K562 (cell line): ENCODE measurements around the gene EHBP1L1. TPM values are rescaled to one million over a fixed set of nuclear protein-coding genes. Genes with fewer than 3 reads are reported as not detected.
A peak's percentile ranks its signal among the peaks of the same experiment; 100 is the strongest.

Experiments
- BRF1 ChIP-seq: IDR thresholded peaks from 3 replicates; pipeline ENCODE4 v1.6.1; 2011; ENCODE audit warnings: borderline replicate concordance, mild to moderate bottlenecking; ENCODE audit not compliant: insufficient read length; ENCODE audit errors: extremely low read depth
- CCAR2 ChIP-seq: fragments of 200-400 bp; formaldehyde crosslinking; IDR thresholded peaks from 2 replicates; pipeline ENCODE4 v1.6.1; 2017; ENCODE audit warnings: mild to moderate bottlenecking, low read depth, low read length
- DACH1 ChIP-seq: fragments of 450-650 bp; IDR thresholded peaks from 2 replicates; pipeline ENCODE4 v1.6.1; 2018; ENCODE audit not compliant: partially characterized antibody
- DEAF1 ChIP-seq: fragments of 450-650 bp; formaldehyde crosslinking; IDR thresholded peaks from 2 replicates; pipeline ENCODE4 v1.4.0; 2020; ENCODE audit warnings: mild to moderate bottlenecking, moderate library complexity
- DNMT1 ChIP-seq: fragments of 450-650 bp; IDR thresholded peaks from 2 replicates; pipeline ENCODE4 v1.6.1; 2016; ENCODE audit warnings: antibody characterized with exemption, mild to moderate bottlenecking
- EGR1 ChIP-seq: fragments of 450-650 bp; conservative IDR thresholded peaks from 2 replicates; pipeline ENCODE4 v1.6.1; 2017; ENCODE audit warnings: mild to moderate bottlenecking
- ELF4 ChIP-seq: fragments of 450-650 bp; formaldehyde crosslinking; IDR thresholded peaks from 2 replicates; pipeline ENCODE4 v1.4.0; 2022; ENCODE audit warnings: missing genetic modification characterization
- ETS2 ChIP-seq: IDR thresholded peaks from 2 replicates; pipeline ENCODE4 v1.6.1; 2016; ENCODE audit warnings: borderline replicate concordance, missing genetic modification characterization, mild to moderate bottlenecking, moderate library complexity, missing compliant biosample characterization; ENCODE audit not compliant: poor library complexity, severe bottlenecking
- FUS ChIP-seq: fragments of 200-400 bp; formaldehyde crosslinking; optimal IDR thresholded peaks from 2 replicates; pipeline ENCODE3; 2017; ENCODE audit warnings: low read depth, low read length
- GABPA ChIP-seq: fragments of 200-800 bp; sonication (Bioruptor generic); conservative IDR thresholded peaks from 2 replicates; pipeline ENCODE4 v1.6.1; 2016; ENCODE audit warnings: low read depth, missing genetic modification characterization, missing compliant biosample characterization
- HDAC6 ChIP-seq: IDR thresholded peaks from 2 replicates; pipeline ENCODE4 v1.6.1; 2012; ENCODE audit warnings: low read depth, mild to moderate bottlenecking, control low read depth, inconsistent platforms, low read length, moderate library complexity
- HDAC8 ChIP-seq: fragments of 450-650 bp; IDR thresholded peaks from 2 replicates; pipeline ENCODE4 v1.6.1; 2016; ENCODE audit warnings: mild to moderate bottlenecking, missing genetic modification characterization, moderate library complexity, missing compliant biosample characterization
- IFI16 ChIP-seq: fragments of 250-450 bp; sonication (Bioruptor Pico); IDR thresholded peaks from 2 replicates; pipeline ENCODE4 v2.1.2; 2022; ENCODE audit warnings: mild to moderate bottlenecking, inconsistent platforms
- KLF13 ChIP-seq: fragments of 450-650 bp; IDR thresholded peaks from 2 replicates; pipeline ENCODE4 v1.6.1; 2016; ENCODE audit warnings: missing genetic modification characterization, low read depth, mild to moderate bottlenecking, missing compliant biosample characterization, moderate library complexity, borderline replicate concordance
- KLF6 ChIP-seq: fragments of 250-450 bp; sonication (Bioruptor Pico); IDR thresholded peaks from 2 replicates; pipeline ENCODE4 v1.4.0; 2020; ENCODE audit warnings: mild to moderate bottlenecking, moderate library complexity, borderline replicate concordance
- NR3C1 ChIP-seq: sonication (generic); formaldehyde crosslinking; IDR thresholded peaks from 2 replicates; pipeline ENCODE4 v1.8.1; 2022; ENCODE audit warnings: missing genetic modification reagents
- PCBP1 ChIP-seq: fragments of 200-400 bp; formaldehyde crosslinking; IDR thresholded peaks from 2 replicates; pipeline ENCODE4 v1.6.1; 2018; ENCODE audit warnings: mild to moderate bottlenecking, low read depth, low read length; ENCODE audit not compliant: poor library complexity, severe bottlenecking
- PRMT5 ChIP-seq: sonication (generic); formaldehyde crosslinking; IDR thresholded peaks from 2 replicates; pipeline ENCODE4 v1.5.0; 2020; ENCODE audit warnings: missing genetic modification reagents
- RHOXF2B ChIP-seq: fragments of 250-450 bp; sonication (Bioruptor Pico); conservative IDR thresholded peaks from 2 replicates; pipeline ENCODE4 v1.5.1; 2021
- TEAD4 ChIP-seq, 2 experiments: sonication (generic) in 1 of 2; formaldehyde crosslinking in 1 of 2; IDR thresholded peaks; 2 replicates each; pipeline versions ENCODE4 v1.6.1 to v1.8.0; 2012 to 2022; ENCODE audit warnings: borderline replicate concordance in 1 of 2, inconsistent platforms in 1 of 2, low read length in 1 of 2, mild to moderate bottlenecking in 1 of 2, missing genetic modification reagents in 1 of 2
- ZBTB17 ChIP-seq: fragments of 450-650 bp; formaldehyde crosslinking; IDR thresholded peaks from 2 replicates; pipeline ENCODE4 v1.4.0; 2020; ENCODE audit warnings: mild to moderate bottlenecking
- ZNF41 ChIP-seq: fragments of 250-450 bp; sonication (Bioruptor Pico); conservative IDR thresholded peaks from 2 replicates; pipeline ENCODE4 v1.4.0; 2020; ENCODE audit warnings: mild to moderate bottlenecking
- ZNF57 ChIP-seq: fragments of 450-650 bp; formaldehyde crosslinking; IDR thresholded peaks from 2 replicates; pipeline ENCODE4 v1.4.0; 2020; ENCODE audit warnings: mild to moderate bottlenecking, moderate library complexity
- polyA plus RNA-seq, 8 experiments: library from polyadenylated mRNA; depleted of rRNA in 4 of 8; stranded (reverse) in 5 of 8; unstranded in 3 of 8; fragments of >200 nt; fragmentation: Nextera tagmentation in 2 of 8; fragmentation: Illumina TruSeq in 1 of 8; extraction: Ambion mirVana in 2 of 8; extraction: Trizol in 1 of 8; gene quantifications; 2 replicates each; pipeline versions ENCODE4 v1.2.1 to v1.2.3, GENCODE V29; 2011 to 2014; ENCODE audit warnings: inconsistent platforms in 1 of 8, missing spikeins in 1 of 8
- total RNA-seq, 7 experiments: library from RNA; depleted of rRNA in 6 of 7; stranded (reverse); fragments of >200 nt in 6 of 7; fragmentation: Illumina TruSeq in 2 of 7; extraction: Trizol in 2 of 7; gene quantifications; 2 replicates each; pipeline versions ENCODE4 v1.2.1 to v1.2.3, GENCODE V29; 2011 to 2021; ENCODE audit warnings: low replicate concordance in 1 of 7
- TF ChIP-seq, protein P1 (sequence below): fragments of 450-650 bp; formaldehyde crosslinking; IDR thresholded peaks from 2 replicates; pipeline ENCODE4 v1.4.0; 2020; ENCODE audit warnings: mild to moderate bottlenecking, moderate library complexity
- TF ChIP-seq, protein P2 (sequence below): fragments of 450-650 bp; conservative IDR thresholded peaks from 2 replicates; pipeline ENCODE4 v1.6.1; 2016; ENCODE audit warnings: missing genetic modification characterization, low read depth, mild to moderate bottlenecking, missing compliant biosample characterization, moderate library complexity

The EHBP1L1 gene
- total and polyA plus RNA-seq, 9 of the 15 experiments (the other 6 are each of a cell fraction or from before 2014, with no cell fraction given) = 0.03 to 87.1 (median 26.3) TPM

GRCh38 chr11:65540290-65541092, 35.4 kb upstream of the EHBP1L1 start (continued):
- TF ChIP-seq, protein P1, sequence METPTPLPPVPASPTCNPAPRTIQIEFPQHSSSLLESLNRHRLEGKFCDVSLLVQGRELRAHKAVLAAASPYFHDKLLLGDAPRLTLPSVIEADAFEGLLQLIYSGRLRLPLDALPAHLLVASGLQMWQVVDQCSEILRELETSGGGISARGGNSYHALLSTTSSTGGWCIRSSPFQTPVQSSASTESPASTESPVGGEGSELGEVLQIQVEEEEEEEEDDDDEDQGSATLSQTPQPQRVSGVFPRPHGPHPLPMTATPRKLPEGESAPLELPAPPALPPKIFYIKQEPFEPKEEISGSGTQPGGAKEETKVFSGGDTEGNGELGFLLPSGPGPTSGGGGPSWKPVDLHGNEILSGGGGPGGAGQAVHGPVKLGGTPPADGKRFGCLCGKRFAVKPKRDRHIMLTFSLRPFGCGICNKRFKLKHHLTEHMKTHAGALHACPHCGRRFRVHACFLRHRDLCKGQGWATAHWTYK (CRISPR knock-in tag) = peak; percentile 66; the same call in 1 of the 2 replicates
- no peak for TF ChIP-seq ETS2 (tag)
- peak; percentile 96 for TF ChIP-seq EGR1
- TF ChIP-seq KLF6 (CRISPR knock-in tag) = 0 out of 2 replicates have a peak, but pooled peaks have one; percentile 21
- TF ChIP-seq PRMT5 (CRISPR knock-in tag) = no peak
- peak; percentile 58 for TF ChIP-seq PCBP1
- TF ChIP-seq HDAC8 (tag) = no peak
- no peak for TF ChIP-seq CCAR2
- no peak for TF ChIP-seq ELF4 (CRISPR knock-in tag)
- TF ChIP-seq GABPA = peak; percentile 71
- TF ChIP-seq ZNF41 (CRISPR knock-in tag) = no peak
- TF ChIP-seq ZNF57 (CRISPR knock-in tag) = no peak
- peak; percentile 79; the same call in 1 of the 2 replicates for TF ChIP-seq KLF13 (tag)
- no peak for TF ChIP-seq DNMT1
- TF ChIP-seq HDAC6 = no peak
- TF ChIP-seq NR3C1 (CRISPR knock-in tag) = 0 out of 2 replicates have a peak, but pooled peaks have one; percentile 16
- peak; percentile 84 for TF ChIP-seq DEAF1 (CRISPR knock-in tag)
- TF ChIP-seq ZBTB17 (CRISPR knock-in tag) = peak; percentile 26; the same call in 1 of the 2 replicates
- TF ChIP-seq DACH1 = no peak
- no peak for TF ChIP-seq FUS
- no peak for TF ChIP-seq IFI16
- no peak for TF ChIP-seq RHOXF2B (CRISPR knock-in tag)
- peak; percentile 56; the same call in 1 of the 2 replicates for TF ChIP-seq TEAD4 (IDR thresholded peaks at IDR 0.05; ENCODE audit: low read length)
- TF ChIP-seq TEAD4 (CRISPR knock-in tag; IDR thresholded peaks at IDR 0.05; ENCODE audit: borderline replicate concordance) = no peak
- no peak for TF ChIP-seq BRF1
- TF ChIP-seq, protein P2, sequence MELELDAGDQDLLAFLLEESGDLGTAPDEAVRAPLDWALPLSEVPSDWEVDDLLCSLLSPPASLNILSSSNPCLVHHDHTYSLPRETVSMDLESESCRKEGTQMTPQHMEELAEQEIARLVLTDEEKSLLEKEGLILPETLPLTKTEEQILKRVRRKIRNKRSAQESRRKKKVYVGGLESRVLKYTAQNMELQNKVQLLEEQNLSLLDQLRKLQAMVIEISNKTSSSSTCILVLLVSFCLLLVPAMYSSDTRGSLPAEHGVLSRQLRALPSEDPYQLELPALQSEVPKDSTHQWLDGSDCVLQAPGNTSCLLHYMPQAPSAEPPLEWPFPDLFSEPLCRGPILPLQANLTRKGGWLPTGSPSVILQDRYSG (tag) = no peak
